Measurements from ENCODE around the gene NPAS3. TPM values are rescaled to one million over a fixed set of nuclear protein-coding genes. Genes with fewer than 3 reads are reported as not detected.

Gene NPAS3
- total and polyA plus RNA-seq, 7 donors: 0.04 to 1.5 (median 0.39) TPM

GRCh38 chr14:33491112-33491511 is 552.4 kb downstream of the NPAS3 start:
- TF ChIP-seq, protein P1, sequence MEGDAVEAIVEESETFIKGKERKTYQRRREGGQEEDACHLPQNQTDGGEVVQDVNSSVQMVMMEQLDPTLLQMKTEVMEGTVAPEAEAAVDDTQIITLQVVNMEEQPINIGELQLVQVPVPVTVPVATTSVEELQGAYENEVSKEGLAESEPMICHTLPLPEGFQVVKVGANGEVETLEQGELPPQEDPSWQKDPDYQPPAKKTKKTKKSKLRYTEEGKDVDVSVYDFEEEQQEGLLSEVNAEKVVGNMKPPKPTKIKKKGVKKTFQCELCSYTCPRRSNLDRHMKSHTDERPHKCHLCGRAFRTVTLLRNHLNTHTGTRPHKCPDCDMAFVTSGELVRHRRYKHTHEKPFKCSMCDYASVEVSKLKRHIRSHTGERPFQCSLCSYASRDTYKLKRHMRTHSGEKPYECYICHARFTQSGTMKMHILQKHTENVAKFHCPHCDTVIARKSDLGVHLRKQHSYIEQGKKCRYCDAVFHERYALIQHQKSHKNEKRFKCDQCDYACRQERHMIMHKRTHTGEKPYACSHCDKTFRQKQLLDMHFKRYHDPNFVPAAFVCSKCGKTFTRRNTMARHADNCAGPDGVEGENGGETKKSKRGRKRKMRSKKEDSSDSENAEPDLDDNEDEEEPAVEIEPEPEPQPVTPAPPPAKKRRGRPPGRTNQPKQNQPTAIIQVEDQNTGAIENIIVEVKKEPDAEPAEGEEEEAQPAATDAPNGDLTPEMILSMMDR (IDR thresholded peaks at IDR 0.05): no peak
- no peak for ATAC-seq
- H3K27ac ChIP-seq: no peak overlapping the region
- H3K36me3 ChIP-seq (ENCODE audit: insufficient read depth in 1 of 2, low read depth in 1 of 2): no peaks in the 10 kb centered on the region
- H3K27me3 ChIP-seq (ENCODE audit: insufficient read depth in 3 of 3, low read length in 2 of 3): no peaks in the 10 kb centered on the region
- DNase-seq: no peak
- H3K9me3 ChIP-seq: no peaks in the 10 kb centered on the region
- intact Hi-C loops (cut with DNase I): no loop called here
- no peaks in the 10 kb centered on the region for H3K4me1 ChIP-seq
- no peak overlapping the region for H3K4me3 ChIP-seq
- 88 to 92% (median 90%) methylated on average over 4 of the region's 4 CpGs for WGBS, 3 donors

DNA sequence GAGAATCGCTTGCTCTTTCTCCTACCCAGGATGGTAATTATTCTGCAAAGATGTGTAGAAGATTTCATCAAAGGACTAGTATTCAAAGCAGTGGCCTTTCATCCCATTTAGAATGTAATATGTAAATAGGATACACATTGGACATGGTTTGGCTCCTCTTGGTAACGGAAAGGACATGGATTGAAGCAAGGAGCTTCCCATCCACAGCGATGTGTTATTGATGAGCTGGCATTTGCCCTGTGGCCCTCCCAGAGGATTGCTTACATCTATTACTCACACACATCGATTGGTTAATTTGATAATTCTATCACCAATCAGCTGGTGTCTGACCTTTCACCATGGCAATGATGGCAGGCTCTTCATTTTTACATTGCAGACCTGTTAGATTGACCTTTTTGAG is 553.8 kb downstream of the NPAS3 start:
- H3K4me1 ChIP-seq: no peaks in the 10 kb centered on the region
- no peaks in the 10 kb centered on the region for H3K36me3 ChIP-seq (ENCODE audit: insufficient read depth in 1 of 2, low read depth in 1 of 2)
- intact Hi-C loops (cut with DNase I): no loop called here
- ATAC-seq: no peak
- DNase-seq: no peak
- H3K9me3 ChIP-seq: no peaks in the 10 kb centered on the region
- WGBS, 3 donors: 82 to 88% (median 85%) methylated on average over 4 of the region's 4 CpGs
- H3K27me3 ChIP-seq (ENCODE audit: insufficient read depth in 3 of 3, low read length in 2 of 3): no peaks in the 10 kb centered on the region
- no peak overlapping the region for H3K4me3 ChIP-seq
- no peak overlapping the region for H3K27ac ChIP-seq
- TF ChIP-seq, protein P1 (IDR thresholded peaks at IDR 0.05): no peak

GRCh38 chr14:33493266-33493665 is 554.6 kb downstream of the NPAS3 start:
- no peaks in the 10 kb centered on the region for H3K36me3 ChIP-seq (ENCODE audit: insufficient read depth in 1 of 2, low read depth in 1 of 2)
- DNase-seq (no peak), ATAC-seq (no peak)
- no peaks in the 10 kb centered on the region for H3K9me3 ChIP-seq
- no peaks in the 10 kb centered on the region for H3K27me3 ChIP-seq (ENCODE audit: insufficient read depth in 3 of 3, low read length in 2 of 3)
- no peak overlapping the region for H3K4me3 ChIP-seq
- TF ChIP-seq, protein P1 (IDR thresholded peaks at IDR 0.05): no peak
- H3K4me1 ChIP-seq: no peaks in the 10 kb centered on the region
- WGBS, 3 donors: 51 to 56% (median 53%) methylated on average over 6 of the region's 6 CpGs
- H3K27ac ChIP-seq: no peak overlapping the region
- intact Hi-C loops (cut with DNase I): no loop called here

DNA sequence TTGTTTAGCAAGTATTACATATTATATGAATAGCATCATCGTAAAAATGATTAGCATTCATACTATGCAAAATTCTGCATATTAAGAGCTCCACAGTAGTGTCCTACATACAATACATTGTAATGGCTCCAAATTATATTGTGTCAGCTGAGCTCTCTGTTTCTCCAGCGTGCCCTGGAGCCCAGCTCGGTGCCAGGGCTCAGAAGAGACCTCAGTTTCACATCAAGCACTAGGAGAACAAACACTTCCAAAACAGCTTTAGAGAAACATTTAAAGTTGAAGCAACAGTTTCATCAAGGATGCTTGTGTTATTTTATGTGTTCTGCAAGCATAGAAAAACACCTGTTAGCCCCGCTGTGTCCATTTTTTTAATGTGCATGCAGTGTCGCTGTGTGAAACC is 555.3 kb downstream of the NPAS3 start:
- ATAC-seq: no peak
- no peak for DNase-seq
- Histone ChIP-seq H3K27me3 (ENCODE audit: insufficient read depth in 3 of 3, low read length in 2 of 3) (no peaks in the 10 kb centered on the region), H3K36me3 (ENCODE audit: insufficient read depth in 1 of 2, low read depth in 1 of 2) (no peaks in the 10 kb centered on the region), H3K9me3 (no peaks in the 10 kb centered on the region), H3K4me1 (no peaks in the 10 kb centered on the region), H3K27ac (no peak overlapping the region), H3K4me3 (no peak overlapping the region)
- intact Hi-C loops (cut with DNase I): no loop called here
- TF ChIP-seq, protein P1 (IDR thresholded peaks at IDR 0.05): no peak
- WGBS, 3 donors: 39 to 57% (median 46%) methylated on average over 5 of the region's 5 CpGs

DNA sequence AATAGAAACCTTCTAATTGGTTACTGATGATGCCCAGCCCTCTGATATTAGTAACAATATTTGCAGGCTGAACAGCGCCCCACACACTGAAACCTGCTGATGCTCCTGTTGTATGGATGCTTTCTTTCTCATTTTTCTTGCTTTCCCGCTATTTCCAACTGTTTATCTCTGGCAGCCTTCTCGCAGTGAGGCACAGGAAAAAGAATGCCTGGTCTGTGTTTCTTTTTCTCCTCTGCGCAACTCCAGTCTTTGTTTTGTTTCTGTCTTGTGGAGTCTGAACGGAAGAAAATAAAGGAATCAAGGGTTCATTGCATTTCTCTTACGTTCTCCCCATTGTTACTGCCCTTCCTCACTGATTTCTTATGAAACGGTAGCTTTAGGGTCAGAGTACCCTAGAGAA is 561.0 kb downstream of the NPAS3 start:
- ATAC-seq: no peak

More for the DNA sequence above, 561.0 kb downstream of the NPAS3 start:
- 76 to 83% (median 81%) methylated on average over 7 of the region's 7 CpGs for WGBS, 3 donors
- H3K4me3 ChIP-seq: no peak overlapping the region
- intact Hi-C loops (cut with DNase I): no loop called here
- no peaks in the 10 kb centered on the region for H3K9me3 ChIP-seq
- no peak for DNase-seq
- no peak overlapping the region for H3K27ac ChIP-seq
- TF ChIP-seq, protein P1 (IDR thresholded peaks at IDR 0.05): no peak
- H3K27me3 ChIP-seq (ENCODE audit: insufficient read depth in 3 of 3, low read length in 2 of 3): no peaks in the 10 kb centered on the region
- no peaks in the 10 kb centered on the region for H3K4me1 ChIP-seq
- H3K36me3 ChIP-seq (ENCODE audit: insufficient read depth in 1 of 2, low read depth in 1 of 2): no peaks in the 10 kb centered on the region

All from psoas muscle (tissue), 8 donors.